Measurements from ENCODE around the gene CALN1.

The CALN1 gene

GRCh38 chr7:71795410-71795809, 616.7 kb downstream of the CALN1 start:
- TF ChIP-seq CTCF (IDR thresholded peaks at IDR 0.05; ENCODE audit: low read depth, low read length), result no peak
- no peak overlapping the region for H3K4me3 ChIP-seq (replicated peaks in 1 of 2; ENCODE audit: low read depth in 2 of 2, low read length in 2 of 2)
- no peak for DNase-seq (ENCODE audit: low read depth in 2 of 2)

GRCh38 chr7:71793251-71793650, 618.9 kb downstream of the CALN1 start:
- no peak overlapping the region for H3K4me3 ChIP-seq (replicated peaks in 1 of 2; ENCODE audit: low read depth in 2 of 2, low read length in 2 of 2)
- DNase-seq (ENCODE audit: low read depth in 2 of 2), result peak in 1 of 2 donors; percentile 1
- no peak for TF ChIP-seq CTCF (IDR thresholded peaks at IDR 0.05; ENCODE audit: low read depth, low read length)

GRCh38 chr7:71787513-71787912, 624.6 kb downstream of the CALN1 start:
- TF ChIP-seq CTCF (IDR thresholded peaks at IDR 0.05; ENCODE audit: low read depth, low read length), result no peak
- DNase-seq (ENCODE audit: low read depth in 2 of 2), result peak in 1 of 2 donors; percentile 0
- no peak overlapping the region for H3K4me3 ChIP-seq (replicated peaks in 1 of 2; ENCODE audit: low read depth in 2 of 2, low read length in 2 of 2)

- no peak for TF ChIP-seq CTCF (IDR thresholded peaks at IDR 0.05; ENCODE audit: low read depth, low read length)
- no peak for DNase-seq (ENCODE audit: low read depth in 2 of 2)
- H3K4me3 ChIP-seq (replicated peaks in 1 of 2; ENCODE audit: low read depth in 2 of 2, low read length in 2 of 2), result no peak overlapping the region
These were observed 626.9 kb downstream of the CALN1 start for GRCh38 chr7:71785216-71785615.

- H3K4me3 ChIP-seq (replicated peaks in 1 of 2; ENCODE audit: low read depth in 2 of 2, low read length in 2 of 2), result no peak overlapping the region
- no peak for DNase-seq (ENCODE audit: low read depth in 2 of 2)
- no peak for TF ChIP-seq CTCF (IDR thresholded peaks at IDR 0.05; ENCODE audit: low read depth, low read length)
These were observed 627.4 kb downstream of the CALN1 start for GRCh38 chr7:71784781-71785180.

GRCh38 chr7:71784180-71784579, 628.0 kb downstream of the CALN1 start:
- DNase-seq (ENCODE audit: low read depth in 2 of 2), result no peak
- no peak overlapping the region for H3K4me3 ChIP-seq (replicated peaks in 1 of 2; ENCODE audit: low read depth in 2 of 2, low read length in 2 of 2)
- TF ChIP-seq CTCF (IDR thresholded peaks at IDR 0.05; ENCODE audit: low read depth, low read length), result no peak

GRCh38 chr7:71783779-71784178, 628.4 kb downstream of the CALN1 start:
- TF ChIP-seq CTCF (IDR thresholded peaks at IDR 0.05; ENCODE audit: low read depth, low read length), result no peak
- H3K4me3 ChIP-seq (replicated peaks in 1 of 2; ENCODE audit: low read depth in 2 of 2, low read length in 2 of 2), result no peak overlapping the region
- DNase-seq (ENCODE audit: low read depth in 2 of 2), result no peak
